H1 (cell line): ENCODE results near the gene POLE. TPM values are rescaled to one million over a fixed set of nuclear protein-coding genes. Genes with fewer than 3 reads are reported as not detected.

Experiments used
- CTBP2 ChIP-seq: IDR thresholded peaks from 2 replicates; pipeline ENCODE4 v1.7.0; 2011; ENCODE audit warnings: borderline replicate concordance, mild to moderate bottlenecking, moderate library complexity, mixed read lengths, low read length; ENCODE audit not compliant: insufficient read depth, insufficient read length
- HDAC6 ChIP-seq: IDR thresholded peaks from one replicate; pipeline ENCODE4 v1.7.1; 2012; ENCODE audit warnings: low read depth, mild to moderate bottlenecking, inconsistent platforms, low read length, moderate library complexity
- RAD21 ChIP-seq, 2 experiments: IDR thresholded peaks in 1 of 2; conservative IDR thresholded peaks in 1 of 2; 2 replicates each; pipeline ENCODE4 v1.6.1; 2011; ENCODE audit warnings: low read depth in 2 of 2, low read length in 2 of 2, improper control_type of control experiment in 1 of 2, inconsistent platforms in 1 of 2, mild to moderate bottlenecking in 1 of 2, moderate library complexity in 1 of 2
- RFX5 ChIP-seq: IDR thresholded peaks from 2 replicates; pipeline ENCODE4 v1.6.1; 2011; ENCODE audit warnings: low read depth, low read length, improper control_type of control experiment, borderline replicate concordance
- TCF12 ChIP-seq: IDR thresholded peaks from 2 replicates; pipeline ENCODE4 v1.6.1; 2011; ENCODE audit warnings: low read depth, mild to moderate bottlenecking, low read length
- polyA plus RNA-seq, 7 experiments: library from polyadenylated mRNA; depleted of rRNA in 3 of 7; stranded (reverse) in 5 of 7; unstranded in 2 of 7; fragments of >200 nt in 5 of 7; fragments of 200-250 nt in 2 of 7; gene quantifications; 1 replicate in 5 of 7; 2 replicates in 1 of 7; 4 replicates in 1 of 7; pipeline versions ENCODE4 v1.2.1 to v1.2.3, GENCODE V29; 2011 to 2013; ENCODE audit warnings: missing spikeins in 2 of 7, mixed read lengths in 2 of 7
- total RNA-seq: library from RNA; stranded (reverse); fragmentation: NEBNext Ultra II Directional; extraction: Animal tissue kit (Norgen Biotek cat#: 25700); gene quantifications from 2 replicates; pipeline ENCODE4 v1.2.1, GENCODE V29; 2021

Gene POLE
- total and polyA plus RNA-seq, 2 of the 8 experiments (the other 6 are each of a cell fraction or from before 2014, with no cell fraction given): 59.7 to 115 TPM

DNA sequence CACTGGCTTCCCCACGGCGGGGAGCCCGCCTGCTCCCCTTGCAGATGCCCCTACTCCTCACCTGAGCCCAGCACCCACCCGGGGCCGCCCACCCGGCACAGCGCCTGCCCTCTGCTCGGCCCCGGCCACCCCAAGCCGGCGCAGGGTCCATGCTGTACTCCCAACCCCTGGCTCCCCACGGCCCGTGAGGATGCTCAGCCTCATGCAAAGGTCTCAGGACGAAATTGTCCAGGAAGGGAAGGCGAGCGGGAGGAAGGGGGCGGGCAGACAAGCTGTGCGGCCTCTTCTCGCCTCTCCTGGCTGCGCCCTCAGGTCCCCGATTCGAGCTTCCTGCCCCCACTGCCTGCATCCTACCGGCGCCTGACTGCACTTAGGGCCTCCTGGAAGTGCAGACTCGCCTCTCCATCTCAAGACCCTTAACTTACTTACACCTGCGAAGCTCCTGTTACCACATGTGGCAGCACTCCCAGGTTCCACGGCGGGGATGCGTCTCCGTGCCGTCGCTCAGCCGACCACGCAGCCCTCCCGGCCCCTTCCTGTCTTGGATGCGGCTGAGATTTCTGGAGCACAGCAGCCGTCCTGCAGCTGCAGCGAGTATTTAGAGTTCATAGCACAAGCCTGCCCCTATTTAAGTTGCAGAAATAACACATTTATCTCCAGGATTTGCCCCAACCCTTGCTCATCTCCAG lies 94.7 kb downstream of the POLE start (continued):
- TF ChIP-seq CTBP2 (no peak), RAD21 (IDR thresholded peaks at IDR 0.05 in 1 of 2, conservative IDR thresholded peaks at IDR 0.05 in 1 of 2; ENCODE audit: low read depth in 2 of 2, low read length in 2 of 2) (no peak), TCF12 (no peak), HDAC6 (no peak), RFX5 (no peak)
- TF ChIP-seq, all 59 proteins: peak for 0
